Mucosa of descending colon (tissue), 3 donors: ENCODE results near the gene WDR45B. TPM values are rescaled to one million over a fixed set of nuclear protein-coding genes. Genes with fewer than 3 reads are reported as not detected.
A peak's percentile ranks its signal among the peaks of the same experiment; 100 is the strongest.

Experiments
- ATAC-seq: fragments of 200-7000 bp; cut with Tn5 transposase; one replicate; pipeline ENCODE4 v1.9.1; 2020; ENCODE audit warnings: mild to moderate bottlenecking, moderate library complexity
- DNase-seq, 3 donors: peaks; one replicate each; pipeline ENCODE4 v3.0.0-alpha.2; 2020
- H3K36me3 ChIP-seq: fragments of 200-600 bp; one replicate; pipeline ENCODE4 v1.8.0; 2021; ENCODE audit warnings: low read depth, mild to moderate bottlenecking
- H3K4me1 ChIP-seq: fragments of 200-600 bp; one replicate; pipeline ENCODE4 v1.8.0; 2021; ENCODE audit warnings: low read depth, mild to moderate bottlenecking
- H3K4me3 ChIP-seq: fragments of 200-600 bp; one replicate; pipeline ENCODE4 v1.8.0; 2021; ENCODE audit warnings: mild to moderate bottlenecking
- H3K9me3 ChIP-seq: fragments of 200-600 bp; one replicate; pipeline ENCODE4 v1.8.0; 2021; ENCODE audit warnings: mild to moderate bottlenecking
- CTCF ChIP-seq: fragments of 200-600 bp; IDR thresholded peaks from one replicate; pipeline ENCODE4 v1.8.0; 2022; ENCODE audit warnings: antibody characterized with exemption, mild to moderate bottlenecking
- intact Hi-C, 2 donors: fragments of 100-400 bp; cut with DNase I in 1 of 2; cut with micrococcal nuclease in 1 of 2; formaldehyde crosslinking; loops; one replicate each; pipeline versions ENCODE4 v1.11.0 to v1.11.1; 2022; cut with DNase I, micrococcal nuclease
- total RNA-seq, 3 donors: library from RNA; stranded (reverse); fragmentation: NEBNext Ultra II Directional in 2 of 3; extraction: Animal tissue kit (Norgen Biotek cat#: 25700) in 2 of 3; gene quantifications; one replicate each; pipeline versions ENCODE4 v1.2.1 to v1.2.4, GENCODE V29; 2021 to 2023
- donor health status: DM: no; HTN: no; CAD: no; lungs with moderate emphysema.
- donor health status: DM: no; HTN: no; CAD: no.
- donor health status: DM: no; HTN: yes; CAD: no.

The WDR45B gene
- total RNA-seq, 3 donors from 2014 or later, result 69.0 to 76.0 (median 74.4) TPM

- ATAC-seq, result no peak
These were observed 8.2 kb downstream of the WDR45B start for GRCh38 chr17:82640036-82640435.

GRCh38 chr17:82639628-82640027, 8.6 kb downstream of the WDR45B start:
- Histone ChIP-seq H3K9me3 (peaks cover 6% of the 10 kb centered on the region), H3K36me3 (no peaks in the 10 kb centered on the region), H3K4me1 (peaks cover 4% of the 10 kb centered on the region), H3K4me3 (no peak overlapping the region)
- ATAC-seq, result no peak
- TF ChIP-seq CTCF, result no peak
- DNase-seq, result no peak
- intact Hi-C loops, result loop anchor here in 1 of 2 donors (10.0 kb wide), 1 partner anchor 45 kb away; no protein-coding TSS in a partner anchor

More at GRCh38 chr17:82640036-82640435, 8.2 kb downstream of the WDR45B start:
- H3K4me1 ChIP-seq, result peaks cover 4% of the 10 kb centered on the region
- TF ChIP-seq CTCF, result no peak
- H3K4me3 ChIP-seq, result no peak overlapping the region
- DNase-seq, result no peak
- H3K9me3 ChIP-seq, result peaks cover 6% of the 10 kb centered on the region
- H3K36me3 ChIP-seq, result no peaks in the 10 kb centered on the region
- intact Hi-C loops, result loop anchor here in 1 of 2 donors (10.0 kb wide), 1 partner anchor 45 kb away; no protein-coding TSS in a partner anchor

GRCh38 chr17:82638183-82638773, 10.0 kb downstream of the WDR45B start:
- no peak overlapping the region for H3K4me3 ChIP-seq
- peaks cover 4% of the 10 kb centered on the region for H3K4me1 ChIP-seq
- intact Hi-C loops, result no loop called here
- TF ChIP-seq CTCF, result no peak
- no peak for DNase-seq
- no peak for ATAC-seq
- H3K36me3 ChIP-seq, result no peaks in the 10 kb centered on the region
- H3K9me3 ChIP-seq, result peaks cover 6% of the 10 kb centered on the region

GRCh38 chr17:82636626-82637598, 11.3 kb downstream of the WDR45B start:
- no peak for TF ChIP-seq CTCF
- Histone ChIP-seq H3K9me3 (peaks cover 6% of the 10 kb centered on the region), H3K4me1 (peaks cover 4% of the 10 kb centered on the region), H3K4me3 (no peak overlapping the region), H3K36me3 (no peaks in the 10 kb centered on the region)
- ATAC-seq (peak; percentile 81), DNase-seq (no peak)
- intact Hi-C loops, result no loop called here

GRCh38 chr17:82633343-82633742, 14.9 kb downstream of the WDR45B start:
- peaks cover 6% of the 10 kb centered on the region for H3K9me3 ChIP-seq
- no peak for TF ChIP-seq CTCF
- intact Hi-C loops, result no loop called here
- H3K4me3 ChIP-seq, result no peak overlapping the region
- peaks cover 4% of the 10 kb centered on the region for H3K4me1 ChIP-seq
- H3K36me3 ChIP-seq, result no peaks in the 10 kb centered on the region
- DNase-seq (no peak), ATAC-seq (no peak)
